Adrenal gland (tissue), 5 donors: ENCODE results near the gene SMIM31.

Experiments used
- CTCF ChIP-seq, 6 experiments: fragments of 450-650 bp in 4 of 6; fragments of 200-600 bp in 2 of 6; sonication (generic) in 1 of 6; IDR thresholded peaks; 1 replicate in 5 of 6; 2 replicates in 1 of 6; pipeline versions ENCODE4 v1.5.1 to v1.8.0; 2016 to 2021; ENCODE audit warnings: antibody characterized with exemption in 6 of 6, mild to moderate bottlenecking in 2 of 6, moderate library complexity in 1 of 6
- POLR2A ChIP-seq, 2 donors: fragments of 450-650 bp; IDR thresholded peaks; one replicate each; pipeline ENCODE4 v1.6.1; 2017; ENCODE audit warnings: antibody characterized with exemption in 2 of 2, mild to moderate bottlenecking in 2 of 2, moderate library complexity in 1 of 2
- donor health status: DM: no; HTN: no; CAD: no.

GRCh38 chr4:164815711-164816110, 61.8 kb downstream of the SMIM31 start:
- TF ChIP-seq CTCF (IDR thresholded peaks at IDR 0.05) (no peak), POLR2A (IDR thresholded peaks at IDR 0.05) (no peak)
